Measurements from ENCODE around the gene TTC22. TPM values are rescaled to one million over a fixed set of nuclear protein-coding genes. Genes with fewer than 3 reads are reported as not detected.

TTC22 gene
- total RNA-seq, 6 experiments from 2014 or later: 2.7 to 8.9 (median 4.7) TPM

- H3K9me3 ChIP-seq: no peaks in the 10 kb centered on the region
- WGBS (ENCODE audit: insufficient coverage, low coverage, low lambda C conversion rate, missing lambda C conversion rate): 13% methylated on average over 1 of the region's 2 CpGs
- no peak overlapping the region for H3K4me3 ChIP-seq
- TF ChIP-seq, protein P1, sequence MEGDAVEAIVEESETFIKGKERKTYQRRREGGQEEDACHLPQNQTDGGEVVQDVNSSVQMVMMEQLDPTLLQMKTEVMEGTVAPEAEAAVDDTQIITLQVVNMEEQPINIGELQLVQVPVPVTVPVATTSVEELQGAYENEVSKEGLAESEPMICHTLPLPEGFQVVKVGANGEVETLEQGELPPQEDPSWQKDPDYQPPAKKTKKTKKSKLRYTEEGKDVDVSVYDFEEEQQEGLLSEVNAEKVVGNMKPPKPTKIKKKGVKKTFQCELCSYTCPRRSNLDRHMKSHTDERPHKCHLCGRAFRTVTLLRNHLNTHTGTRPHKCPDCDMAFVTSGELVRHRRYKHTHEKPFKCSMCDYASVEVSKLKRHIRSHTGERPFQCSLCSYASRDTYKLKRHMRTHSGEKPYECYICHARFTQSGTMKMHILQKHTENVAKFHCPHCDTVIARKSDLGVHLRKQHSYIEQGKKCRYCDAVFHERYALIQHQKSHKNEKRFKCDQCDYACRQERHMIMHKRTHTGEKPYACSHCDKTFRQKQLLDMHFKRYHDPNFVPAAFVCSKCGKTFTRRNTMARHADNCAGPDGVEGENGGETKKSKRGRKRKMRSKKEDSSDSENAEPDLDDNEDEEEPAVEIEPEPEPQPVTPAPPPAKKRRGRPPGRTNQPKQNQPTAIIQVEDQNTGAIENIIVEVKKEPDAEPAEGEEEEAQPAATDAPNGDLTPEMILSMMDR (IDR thresholded peaks at IDR 0.05): no peak
- TF ChIP-seq POLR2A (IDR thresholded peaks at IDR 0.05): no peak
- ATAC-seq: no peak
- H3K4me1 ChIP-seq: no peaks in the 10 kb centered on the region
- no peaks in the 10 kb centered on the region for H3K36me3 ChIP-seq
- H3K27ac ChIP-seq: no peak overlapping the region
- intact Hi-C loops (cut with DNase I): no loop called here
- DNase-seq: no peak
- no peaks in the 10 kb centered on the region for H3K27me3 ChIP-seq
Observed at GRCh38 chr1:54839824-54840223, 38.7 kb upstream of the TTC22 start.

- Histone ChIP-seq H3K4me3 (no peak overlapping the region), H3K27me3 (no peaks in the 10 kb centered on the region), H3K27ac (no peak overlapping the region), H3K36me3 (no peaks in the 10 kb centered on the region), H3K9me3 (no peaks in the 10 kb centered on the region), H3K4me1 (no peaks in the 10 kb centered on the region)
- WGBS (ENCODE audit: insufficient coverage, low coverage, low lambda C conversion rate, missing lambda C conversion rate): 83% methylated on average over 3 of the region's 5 CpGs
- TF ChIP-seq, protein P1 (IDR thresholded peaks at IDR 0.05): no peak
- no peak for TF ChIP-seq POLR2A (IDR thresholded peaks at IDR 0.05)
- intact Hi-C loops (cut with DNase I): no loop called here
- DNase-seq (peak in 1 of 3 donors; percentile 28), ATAC-seq (no peak)
Observed at GRCh38 chr1:54838565-54839180, 37.5 kb upstream of the TTC22 start.

GRCh38 chr1:54837002-54837853 is 36.1 kb upstream of the TTC22 start:
- intact Hi-C loops (cut with DNase I): no loop called here

DNA sequence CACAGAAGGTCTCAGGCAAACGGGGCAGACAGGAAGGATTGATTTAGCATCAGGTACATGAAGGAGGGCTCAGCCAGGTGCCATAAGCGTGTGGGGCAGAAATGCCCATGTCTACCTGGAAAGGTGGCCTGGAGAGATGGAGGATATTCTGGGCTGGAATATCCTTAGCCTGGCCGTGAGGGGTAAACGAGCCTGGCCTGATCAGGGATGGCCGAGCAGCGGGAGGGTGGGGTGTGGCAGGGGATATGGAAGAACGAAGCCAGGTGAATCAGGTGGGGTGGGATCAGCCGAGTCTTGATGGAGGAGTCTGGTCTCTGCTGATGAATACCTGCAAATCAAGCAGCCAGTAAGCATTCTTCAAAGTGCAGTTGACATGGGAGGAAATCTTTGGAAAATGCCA is 35.5 kb upstream of the TTC22 start:
- DNase-seq: peak in 1 of 3 donors; percentile 24
- WGBS (ENCODE audit: insufficient coverage, low coverage, low lambda C conversion rate, missing lambda C conversion rate): 88% methylated on average over 8 of the region's 8 CpGs
- no peak for ATAC-seq
- Histone ChIP-seq H3K4me3 (no peak overlapping the region), H3K36me3 (no peaks in the 10 kb centered on the region), H3K9me3 (no peaks in the 10 kb centered on the region), H3K27me3 (no peaks in the 10 kb centered on the region), H3K27ac (no peak overlapping the region), H3K4me1 (no peaks in the 10 kb centered on the region)
- TF ChIP-seq POLR2A (IDR thresholded peaks at IDR 0.05): no peak
- TF ChIP-seq, protein P1 (IDR thresholded peaks at IDR 0.05): no peak
- intact Hi-C loops (cut with DNase I): no loop called here

More at GRCh38 chr1:54837002-54837853, 36.1 kb upstream of the TTC22 start:
- Histone ChIP-seq H3K9me3 (no peaks in the 10 kb centered on the region), H3K4me3 (no peak overlapping the region), H3K27me3 (no peaks in the 10 kb centered on the region), H3K4me1 (no peaks in the 10 kb centered on the region), H3K27ac (no peak overlapping the region), H3K36me3 (no peaks in the 10 kb centered on the region)
- TF ChIP-seq POLR2A (IDR thresholded peaks at IDR 0.05): no peak
- TF ChIP-seq, protein P1 (IDR thresholded peaks at IDR 0.05): no peak
- DNase-seq (peak in 1 of 3 donors; percentile 19), ATAC-seq (peak in 1 of 4 donors; percentile 32)
- 43% methylated on average over 4 of the region's 6 CpGs for WGBS (ENCODE audit: insufficient coverage, low coverage, low lambda C conversion rate, missing lambda C conversion rate)

Data from right lobe of liver (tissue), 6 donors.